Astrocyte (in vitro differentiated cells and primary cell): ENCODE data around the gene INKA2. TPM values are rescaled to one million over a fixed set of nuclear protein-coding genes. Genes with fewer than 3 reads are reported as not detected.

Experiments
- DNase-seq: peaks from one replicate; pipeline ENCODE4 v3.0.0-alpha.2; 2010; ENCODE audit warnings: low read depth
- FAIRE-seq: peaks from 2 replicates; lab custom pipeline; 2011; peaks lifted over from hg19 to GRCh38; lab: Jason Lieb, UNC
- H2AFZ ChIP-seq: 2 replicates; pipeline ENCODE4 v1.6.0; 2012; ENCODE audit warnings: low read depth, low read length, inconsistent platforms
- H3K27ac ChIP-seq: 2 replicates; pipeline ENCODE4 v1.5.1; 2011; ENCODE audit warnings: low read depth, low read length, inconsistent platforms
- H3K27me3 ChIP-seq: 2 replicates; pipeline ENCODE4 v1.6.0; 2011; ENCODE audit warnings: low read length, inconsistent platforms; ENCODE audit not compliant: insufficient read depth
- H3K36me3 ChIP-seq: 2 replicates; pipeline ENCODE4 v1.5.1; 2011; ENCODE audit warnings: low read length, inconsistent platforms; ENCODE audit not compliant: insufficient read depth
- H3K4me1 ChIP-seq: 2 replicates; pipeline ENCODE4 v1.5.1; 2011; ENCODE audit warnings: low read length, inconsistent platforms; ENCODE audit not compliant: insufficient read depth
- H3K4me2 ChIP-seq: 2 replicates; pipeline ENCODE4 v1.6.0; 2012; ENCODE audit warnings: low read length, inconsistent platforms
- H3K4me3 ChIP-seq: 2 replicates; pipeline ENCODE4 v1.5.1; 2011; ENCODE audit warnings: low read depth, mild to moderate bottlenecking, low read length, inconsistent platforms; ENCODE audit not compliant: insufficient read depth
- H3K79me2 ChIP-seq: 2 replicates; pipeline ENCODE4 v1.6.0; 2012; ENCODE audit warnings: mild to moderate bottlenecking, low read length, inconsistent platforms; ENCODE audit not compliant: insufficient read depth
- H3K9ac ChIP-seq: 2 replicates; pipeline ENCODE4 v1.6.0; 2012; ENCODE audit warnings: mild to moderate bottlenecking, low read length, inconsistent platforms
- H3K9me3 ChIP-seq: 2 replicates; pipeline ENCODE4 v1.5.1; 2012; ENCODE audit warnings: low read depth, mild to moderate bottlenecking, low read length, inconsistent platforms; ENCODE audit not compliant: insufficient read depth
- H4K20me1 ChIP-seq: 2 replicates; pipeline ENCODE4 v1.6.0; 2012; ENCODE audit warnings: low read length, inconsistent platforms; ENCODE audit not compliant: insufficient read depth
- H3K27ac Mint-ChIP-seq: one replicate; pipeline ENCODE4 v1.8.0; 2021; ENCODE audit warnings: mild to moderate bottlenecking, mixed read lengths; ENCODE audit not compliant: unreplicated experiment
- H3K27me3 Mint-ChIP-seq: one replicate; pipeline ENCODE4 v1.8.0; 2021; ENCODE audit warnings: low read depth, mixed read lengths; ENCODE audit not compliant: unreplicated experiment
- H3K36me3 Mint-ChIP-seq: one replicate; pipeline ENCODE4 v1.8.0; 2021; ENCODE audit warnings: low read depth, mixed read lengths; ENCODE audit not compliant: unreplicated experiment
- H3K4me1 Mint-ChIP-seq: one replicate; pipeline ENCODE4 v1.8.0; 2021; ENCODE audit warnings: low read depth, mixed read lengths; ENCODE audit not compliant: unreplicated experiment
- H3K4me3 Mint-ChIP-seq: one replicate; pipeline ENCODE4 v1.8.0; 2021; ENCODE audit warnings: mild to moderate bottlenecking, moderate library complexity, mixed read lengths; ENCODE audit not compliant: unreplicated experiment
- H3K9me3 Mint-ChIP-seq: one replicate; pipeline ENCODE4 v1.8.0; 2021; ENCODE audit warnings: mild to moderate bottlenecking, mixed read lengths; ENCODE audit not compliant: unreplicated experiment
- EZH2 ChIP-seq: IDR thresholded peaks from 2 replicates; pipeline ENCODE4 v1.6.1; 2012; ENCODE audit warnings: mild to moderate bottlenecking, low read length, inconsistent platforms; ENCODE audit not compliant: insufficient read depth
- total RNA-seq: library from RNA; stranded (reverse); gene quantifications from 2 replicates; pipeline ENCODE4 v1.2.1, GENCODE V29; 2021
- TF ChIP-seq, protein P1 (sequence below): IDR thresholded peaks from 2 replicates; pipeline ENCODE4 v1.5.1; 2011; ENCODE audit warnings: low read depth, mild to moderate bottlenecking, inconsistent platforms, low read length, moderate library complexity; ENCODE audit not compliant: insufficient read depth

Gene INKA2
- total RNA-seq, 1 donor from 2014 or later = 12.6 TPM

DNA sequence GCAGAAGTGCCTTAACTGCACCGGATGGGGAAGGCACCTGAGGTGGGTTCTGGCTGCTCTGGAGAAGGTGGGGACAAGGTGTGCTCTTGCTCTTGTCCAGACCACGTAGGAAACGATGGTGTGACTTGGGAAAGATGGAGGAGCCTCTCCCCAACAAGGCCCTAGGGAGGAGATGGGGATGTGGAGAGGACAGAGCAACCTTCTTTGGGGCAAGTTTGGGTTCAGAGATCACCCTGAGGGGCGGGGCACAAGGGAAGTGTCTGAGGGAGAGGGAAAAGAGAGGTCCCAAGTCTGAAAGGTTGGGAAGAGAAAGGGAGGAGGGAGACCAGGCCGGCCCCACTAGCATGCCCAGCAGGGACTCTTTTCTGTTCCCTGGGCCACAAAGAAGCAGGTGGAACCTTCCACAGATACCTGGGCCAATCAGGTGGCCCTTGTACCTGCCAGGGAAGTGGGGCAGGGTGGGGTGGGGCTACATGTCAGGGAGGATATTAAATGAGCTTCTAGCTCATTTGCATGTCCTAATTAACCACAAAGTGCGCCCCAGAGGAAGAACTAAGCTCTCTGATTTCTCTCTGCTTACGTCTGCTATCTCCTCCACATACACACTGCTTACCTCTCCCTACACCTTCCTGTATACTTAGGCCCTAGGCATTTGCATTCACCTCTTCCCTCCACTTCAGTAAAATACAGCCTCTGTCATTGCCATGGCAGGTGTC is 15.9 kb downstream of the INKA2 start:
- no peaks in the 10 kb centered on the region for H3K4me1 Mint-ChIP-seq
- TF ChIP-seq EZH2 = no peak
- TF ChIP-seq, protein P1, sequence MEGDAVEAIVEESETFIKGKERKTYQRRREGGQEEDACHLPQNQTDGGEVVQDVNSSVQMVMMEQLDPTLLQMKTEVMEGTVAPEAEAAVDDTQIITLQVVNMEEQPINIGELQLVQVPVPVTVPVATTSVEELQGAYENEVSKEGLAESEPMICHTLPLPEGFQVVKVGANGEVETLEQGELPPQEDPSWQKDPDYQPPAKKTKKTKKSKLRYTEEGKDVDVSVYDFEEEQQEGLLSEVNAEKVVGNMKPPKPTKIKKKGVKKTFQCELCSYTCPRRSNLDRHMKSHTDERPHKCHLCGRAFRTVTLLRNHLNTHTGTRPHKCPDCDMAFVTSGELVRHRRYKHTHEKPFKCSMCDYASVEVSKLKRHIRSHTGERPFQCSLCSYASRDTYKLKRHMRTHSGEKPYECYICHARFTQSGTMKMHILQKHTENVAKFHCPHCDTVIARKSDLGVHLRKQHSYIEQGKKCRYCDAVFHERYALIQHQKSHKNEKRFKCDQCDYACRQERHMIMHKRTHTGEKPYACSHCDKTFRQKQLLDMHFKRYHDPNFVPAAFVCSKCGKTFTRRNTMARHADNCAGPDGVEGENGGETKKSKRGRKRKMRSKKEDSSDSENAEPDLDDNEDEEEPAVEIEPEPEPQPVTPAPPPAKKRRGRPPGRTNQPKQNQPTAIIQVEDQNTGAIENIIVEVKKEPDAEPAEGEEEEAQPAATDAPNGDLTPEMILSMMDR = no peak
- peaks cover 4% of the 10 kb centered on the region for H3K36me3 Mint-ChIP-seq
- H4K20me1 ChIP-seq = peaks cover 3% of the 10 kb centered on the region
- FAIRE-seq = no peak
- no peak for DNase-seq
- no peaks in the 10 kb centered on the region for H3K36me3 ChIP-seq
- H3K79me2 ChIP-seq = no peaks in the 10 kb centered on the region
- H3K4me3 Mint-ChIP-seq = no peak overlapping the region
- H3K27me3 ChIP-seq = no peaks in the 10 kb centered on the region
- no peaks in the 10 kb centered on the region for H3K4me1 ChIP-seq
- H3K4me3 ChIP-seq = no peak overlapping the region
- H3K27ac ChIP-seq = no peak overlapping the region
- peaks cover 2% of the 10 kb centered on the region for H3K27me3 Mint-ChIP-seq
- H3K9me3 Mint-ChIP-seq = no peaks in the 10 kb centered on the region
- no peak overlapping the region for H3K9ac ChIP-seq
- peak overlapping the region; percentile 60 for H3K27ac Mint-ChIP-seq
- no peak overlapping the region for H2AFZ ChIP-seq
- H3K9me3 ChIP-seq = no peaks in the 10 kb centered on the region
- H3K4me2 ChIP-seq = no peak overlapping the region

DNA sequence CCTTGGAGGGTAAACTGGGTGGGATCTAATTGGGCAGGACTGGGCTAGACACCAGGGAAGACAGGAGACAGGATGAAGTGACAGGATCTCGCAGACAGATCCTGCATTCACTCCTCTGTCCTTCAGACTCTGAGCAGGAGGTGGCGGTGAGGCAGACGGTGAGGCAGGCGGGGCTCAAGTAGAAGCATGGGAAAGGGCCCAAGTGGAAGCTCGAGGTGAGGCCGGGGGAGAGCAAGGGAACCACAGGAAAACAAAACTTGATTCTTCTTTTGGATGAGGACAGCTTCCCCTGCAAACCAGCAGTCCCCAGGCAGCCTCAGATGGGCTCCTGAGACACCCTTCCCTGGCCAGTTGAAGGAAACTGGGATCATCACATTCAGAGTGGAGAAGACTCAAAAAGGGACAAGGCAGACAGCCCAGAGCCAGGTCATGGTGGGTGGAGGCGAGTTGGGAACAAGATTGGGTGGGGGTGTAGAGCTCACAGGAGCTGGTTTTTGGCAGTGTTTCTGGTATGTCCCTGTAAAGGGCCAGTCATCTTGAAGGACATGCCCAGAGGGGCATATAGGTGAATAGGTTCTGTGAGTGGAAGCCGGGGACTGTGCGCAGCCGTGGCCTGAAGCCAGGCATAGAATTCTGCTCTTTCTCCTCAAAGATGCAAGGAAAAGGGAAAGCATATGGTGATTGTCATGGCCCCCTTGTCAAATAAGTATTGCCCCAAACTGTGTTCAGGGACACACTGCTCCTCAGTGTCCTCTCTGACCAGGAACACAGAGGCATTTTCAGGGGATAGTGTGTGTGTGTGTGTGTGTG is 18.0 kb downstream of the INKA2 start:
- Histone ChIP-seq H3K36me3 (no peaks in the 10 kb centered on the region), H3K27ac (no peak overlapping the region), H3K4me1 (no peaks in the 10 kb centered on the region), H3K9me3 (no peaks in the 10 kb centered on the region), H3K9ac (no peak overlapping the region), H3K4me3 (no peak overlapping the region), H2AFZ (no peak overlapping the region), H3K79me2 (no peaks in the 10 kb centered on the region), H4K20me1 (peaks cover 3% of the 10 kb centered on the region), H3K4me2 (no peak overlapping the region), H3K27me3 (no peaks in the 10 kb centered on the region)
- FAIRE-seq (no peak), DNase-seq (no peak)
- Mint-ChIP-seq H3K9me3 (no peaks in the 10 kb centered on the region), H3K4me1 (no peaks in the 10 kb centered on the region), H3K36me3 (peaks cover 2% of the 10 kb centered on the region), H3K27ac (no peak overlapping the region), H3K4me3 (no peak overlapping the region), H3K27me3 (no peaks in the 10 kb centered on the region)
- TF ChIP-seq, protein P1 = no peak
- no peak for TF ChIP-seq EZH2
